Ovary (tissue), 9 donors: ENCODE data around the gene IL17B. TPM values are rescaled to one million over a fixed set of nuclear protein-coding genes. Genes with fewer than 3 reads are reported as not detected.
A peak's percentile ranks its signal among the peaks of the same experiment; 100 is the strongest.

Source experiments
- DNase-seq, 5 donors: peaks; one replicate each; pipeline ENCODE4 v3.0.0-alpha.2; 2019 to 2020
- H3K27ac ChIP-seq, 2 donors: fragments of 200-600 bp; one replicate each; pipeline versions ENCODE4 v1.5.1 to v1.8.0; 2019 to 2022
- H3K27me3 ChIP-seq: fragments of 200-600 bp; one replicate; pipeline ENCODE4 v1.8.0; 2022
- H3K36me3 ChIP-seq: fragments of 200-600 bp; sonication (generic); one replicate; pipeline ENCODE4 v1.5.1; 2019
- H3K4me1 ChIP-seq: one replicate; pipeline ENCODE4 v1.8.1; 2013; ENCODE audit warnings: mild to moderate bottlenecking, moderate library complexity; ENCODE audit not compliant: insufficient read depth
- H3K4me3 ChIP-seq: fragments of 200-600 bp; sonication (generic); one replicate; pipeline ENCODE4 v1.5.1; 2017
- H3K9me3 ChIP-seq, 2 donors: fragments of 200-600 bp in 1 of 2; sonication (generic) in 1 of 2; one replicate each; pipeline versions ENCODE4 v1.5.1 to v1.8.1; 2013 to 2019; ENCODE audit warnings: mild to moderate bottlenecking in 1 of 2, moderate library complexity in 1 of 2
- CTCF ChIP-seq, 3 donors: fragments of 450-650 bp in 2 of 3; fragments of 200-600 bp in 1 of 3; IDR thresholded peaks; one replicate each; pipeline versions ENCODE4 v1.5.1 to v1.8.0; 2016 to 2022; ENCODE audit warnings: antibody characterized with exemption in 3 of 3, mild to moderate bottlenecking in 1 of 3
- EP300 ChIP-seq: sonication (generic); formaldehyde crosslinking; IDR thresholded peaks from one replicate; pipeline ENCODE4 v1.6.1; 2017; ENCODE audit warnings: antibody characterized with exemption
- POLR2A ChIP-seq: fragments of 450-650 bp; IDR thresholded peaks from one replicate; pipeline ENCODE4 v1.6.1; 2017; ENCODE audit warnings: antibody characterized with exemption, mild to moderate bottlenecking, moderate library complexity
- WGBS, 3 donors: extraction: QIAGEN DNeasy Blood & Tissue Kit in 1 of 3; methylation state at CpG; one replicate each; pipeline versions ENCODE4 v1.1.5 to v1.1.7; 2013 to 2017; 5-methylcytosine and 5-hydroxymethylcytosine counted together
- intact Hi-C, 4 donors: fragments of 100-400 bp; cut with DNase I; formaldehyde crosslinking; loops; one replicate each; pipeline versions ENCODE4 v1.11.0 to v1.15.1; 2022 to 2023
- polyA plus RNA-seq, 2 donors: library from polyadenylated mRNA; stranded (reverse); fragments of 200-250 nt in 1 of 2; fragments of 350-450 nt in 1 of 2; fragmentation: Illumina TruSeq in 1 of 2; extraction: RNeasy Lipid Tissue Mini Kit (QIAGEN cat#74804) in 1 of 2; gene quantifications; one replicate each; pipeline ENCODE4 v1.2.3, GENCODE V29; 2013 to 2014
- total RNA-seq, 7 donors: library from RNA; depleted of rRNA in 2 of 7; stranded (reverse); fragments of >200 nt in 2 of 7; fragmentation: NEBNext Ultra II Directional in 3 of 7; extraction: Animal tissue kit (Norgen Biotek cat#: 25700) in 3 of 7; gene quantifications; one replicate each; pipeline versions ENCODE4 v1.1.0 to v1.2.4, GENCODE V29; 2016 to 2023
- donor health status: DM: no; HTN: no; CAD: no; lungs with moderate emphysema.
- donor health status: DM: no; HTN: no; CAD: no.
- donor health status: Bipolar disorder and iron deficiency.
- donor health status: DM: yes; HTN: yes; CAD: no.
- donor health status: DM: no; HTN: no; CAD: no.
- donor health status: DM: yes; HTN: yes; CAD: no.

Gene IL17B
- total and polyA plus RNA-seq, 9 donors, result 0.47 to 1.7 (median 0.54) TPM; not detected in 6

GRCh38 chr5:149370878-149371277 is 8.2 kb downstream of the IL17B start:
- no peak for DNase-seq
- no peaks in the 10 kb centered on the region for H3K4me1 ChIP-seq
- no peak overlapping the region for H3K4me3 ChIP-seq
- 85 to 96% (median 90%) methylated on average over 2 of the region's 2 CpGs for WGBS, 3 donors
- intact Hi-C loops, result no loop called here
- H3K36me3 ChIP-seq, result no peaks in the 10 kb centered on the region
- TF ChIP-seq POLR2A, result no peak
- no peak for TF ChIP-seq CTCF (IDR thresholded peaks at IDR 0.05)
- TF ChIP-seq EP300, result no peak
- no peaks in the 10 kb centered on the region for H3K9me3 ChIP-seq
- no peaks in the 10 kb centered on the region for H3K27me3 ChIP-seq
- no peak overlapping the region for H3K27ac ChIP-seq

DNA sequence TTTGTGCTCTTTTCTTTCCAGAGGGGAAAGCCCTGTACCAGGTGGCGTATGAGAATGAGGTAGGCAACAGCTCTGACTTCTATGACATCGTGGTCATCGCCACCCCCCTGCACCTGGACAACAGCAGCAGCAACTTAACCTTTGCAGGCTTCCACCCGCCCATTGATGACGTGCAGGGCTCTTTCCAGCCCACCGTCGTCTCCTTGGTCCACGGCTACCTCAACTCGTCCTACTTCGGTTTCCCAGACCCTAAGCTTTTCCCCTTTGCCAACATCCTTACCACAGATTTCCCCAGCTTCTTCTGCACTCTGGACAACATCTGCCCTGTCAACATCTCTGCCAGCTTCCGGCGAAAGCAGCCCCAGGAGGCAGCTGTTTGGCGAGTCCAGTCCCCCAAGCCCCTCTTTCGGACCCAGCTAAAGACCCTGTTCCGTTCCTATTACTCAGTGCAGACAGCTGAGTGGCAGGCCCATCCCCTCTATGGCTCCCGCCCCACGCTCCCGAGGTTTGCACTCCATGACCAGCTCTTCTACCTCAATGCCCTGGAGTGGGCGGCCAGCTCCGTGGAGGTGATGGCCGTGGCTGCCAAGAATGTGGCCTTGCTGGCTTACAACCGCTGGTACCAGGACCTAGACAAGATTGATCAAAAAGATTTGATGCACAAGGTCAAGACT is 11.0 kb downstream of the IL17B start:
- Histone ChIP-seq H3K27ac (no peak overlapping the region), H3K36me3 (no peaks in the 10 kb centered on the region), H3K27me3 (no peaks in the 10 kb centered on the region), H3K9me3 (no peaks in the 10 kb centered on the region), H3K4me1 (no peaks in the 10 kb centered on the region), H3K4me3 (no peak overlapping the region)
- WGBS, 3 donors, result 84 to 89% (median 85%) methylated on average over 22 of the region's 22 CpGs
- no peak for DNase-seq
- intact Hi-C loops, result loop anchor here in 1 of 4 donors (5.0 kb wide), 1 partner anchor 189 kb away; no protein-coding TSS in a partner anchor
- TF ChIP-seq POLR2A (no peak), EP300 (no peak), CTCF (IDR thresholded peaks at IDR 0.05) (no peak)

DNA sequence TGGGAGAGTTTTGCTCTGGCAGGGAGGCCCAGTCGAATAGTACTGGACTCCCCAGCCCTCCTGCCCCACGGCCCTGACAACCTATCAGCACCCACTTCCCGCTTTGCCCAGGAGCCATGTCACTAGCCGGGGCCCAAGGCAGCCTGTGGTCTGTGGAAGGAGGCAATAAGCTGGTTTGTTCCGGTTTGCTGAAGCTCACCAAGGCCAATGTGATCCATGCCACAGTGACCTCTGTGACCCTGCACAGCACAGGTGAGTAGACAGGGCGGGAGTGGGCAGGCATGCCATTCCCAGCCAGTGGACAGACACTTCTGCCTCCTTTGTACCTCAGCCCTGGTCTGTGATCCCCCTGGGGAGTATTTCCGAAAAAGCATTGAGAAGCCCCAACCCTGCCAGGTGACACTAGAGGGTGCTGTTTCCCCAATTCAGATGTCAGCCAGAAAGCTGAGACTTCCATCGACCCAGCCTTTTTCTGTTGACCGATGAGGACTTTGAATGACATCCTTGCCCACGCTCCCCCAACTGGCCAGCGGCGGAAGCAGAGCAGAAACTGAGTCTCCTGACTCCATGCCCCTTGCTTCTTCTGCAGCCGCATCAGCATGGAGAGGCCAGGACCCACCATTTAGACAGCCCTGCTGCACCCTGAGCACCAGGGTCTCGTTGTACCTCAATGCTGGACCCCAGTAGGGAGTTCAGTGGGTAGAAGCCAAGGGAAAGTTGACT is 11.7 kb downstream of the IL17B start:
- Histone ChIP-seq H3K4me1 (no peaks in the 10 kb centered on the region), H3K4me3 (no peak overlapping the region), H3K27me3 (no peaks in the 10 kb centered on the region), H3K36me3 (no peaks in the 10 kb centered on the region), H3K27ac (no peak overlapping the region), H3K9me3 (no peaks in the 10 kb centered on the region)
- intact Hi-C loops, result loop anchor here in 1 of 4 donors (5.0 kb wide), 1 partner anchor 190 kb away; no protein-coding TSS in a partner anchor
- WGBS, 3 donors, result 35 to 42% (median 35%) methylated on average over 14 of the region's 14 CpGs
- DNase-seq, result peak; percentile 53 to 76 (median 68)
- TF ChIP-seq POLR2A (no peak), CTCF (IDR thresholded peaks at IDR 0.05) (peak; percentile 61 to 64 (median 62))

DNA sequence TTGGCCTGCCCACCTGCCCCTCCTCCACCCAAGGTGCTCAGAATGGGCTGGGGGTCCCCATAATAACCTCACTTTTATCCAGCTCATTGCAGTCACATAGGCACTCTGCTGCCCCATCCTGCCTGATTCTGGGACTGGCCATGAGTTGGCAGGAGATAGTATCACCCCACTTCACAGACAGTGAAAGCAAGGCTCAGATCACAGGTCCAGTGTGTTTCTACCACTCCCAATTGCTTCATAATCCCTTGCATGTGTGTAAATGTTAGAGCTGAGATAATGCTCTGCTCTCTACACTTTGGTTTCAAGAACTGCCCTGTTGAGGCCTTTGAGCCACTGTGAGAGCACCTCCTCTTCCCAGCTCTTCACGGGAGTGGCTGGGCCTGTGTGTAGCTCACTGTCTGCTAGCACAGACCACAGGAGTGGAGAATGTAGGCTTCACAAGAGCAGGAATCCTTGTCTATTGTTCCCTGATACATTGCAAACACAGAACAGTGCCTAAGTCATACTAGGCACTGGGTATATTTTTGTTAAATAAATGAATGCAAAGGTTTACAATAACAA is 12.8 kb downstream of the IL17B start:
- Histone ChIP-seq H3K4me3 (no peak overlapping the region), H3K9me3 (no peaks in the 10 kb centered on the region), H3K4me1 (no peaks in the 10 kb centered on the region), H3K36me3 (no peaks in the 10 kb centered on the region), H3K27me3 (no peaks in the 10 kb centered on the region), H3K27ac (no peak overlapping the region)
- no peak for TF ChIP-seq EP300
- TF ChIP-seq POLR2A, result no peak
- no peak for TF ChIP-seq CTCF (IDR thresholded peaks at IDR 0.05)
- intact Hi-C loops, result loop anchor here in 1 of 4 donors (5.0 kb wide), 1 partner anchor 191 kb away; no protein-coding TSS in a partner anchor
- WGBS, 3 donors, result 77 to 79% (median 78%) methylated on average over 1 of the region's 1 CpG
- no peak for DNase-seq
